NCI-H1436 (cell line): ENCODE measurements around the gene PDZD8.

Source experiments
- DNase-seq: peaks from one replicate; lab custom pipeline; 2025; lab: John Stamatoyannopoulos, UW

The PDZD8 gene

GRCh38 chr10:117375360-117376178 is at the start of gene PDZD8:
Gene PDZD8, minus strand, starts transcription at chr10:117375440. Its CDS starts 213 bp downstream, at chr10:117375227.
- DNase-seq: peak; percentile 93

- no peak for DNase-seq
Measured at GRCh38 chr10:117424171-117424570, 48.9 kb upstream of the PDZD8 start.

GRCh38 chr10:117421985-117422384 is 46.7 kb upstream of the PDZD8 start:
- no peak for DNase-seq

- no peak for DNase-seq
Measured at GRCh38 chr10:117420768-117421167, 45.5 kb upstream of the PDZD8 start.

- no peak for DNase-seq
Measured at GRCh38 chr10:117419921-117420320, 44.7 kb upstream of the PDZD8 start.

GRCh38 chr10:117419159-117419558 is 43.9 kb upstream of the PDZD8 start:
- DNase-seq: no peak

GRCh38 chr10:117418121-117418520 is 42.9 kb upstream of the PDZD8 start:
- no peak for DNase-seq

GRCh38 chr10:117417196-117417595 is 42.0 kb upstream of the PDZD8 start:
- no peak for DNase-seq

- DNase-seq: no peak
Measured at GRCh38 chr10:117413928-117414618, 38.8 kb upstream of the PDZD8 start.

GRCh38 chr10:117412469-117413010 is 37.3 kb upstream of the PDZD8 start:
- peak; percentile 3 for DNase-seq

GRCh38 chr10:117411479-117412399 is 36.5 kb upstream of the PDZD8 start:
- DNase-seq: peak; percentile 3

- no peak for DNase-seq
Measured at GRCh38 chr10:117410557-117410956, 35.3 kb upstream of the PDZD8 start.

- no peak for DNase-seq
Measured at GRCh38 chr10:117409549-117410305, 34.5 kb upstream of the PDZD8 start.

GRCh38 chr10:117408436-117409384 is 33.5 kb upstream of the PDZD8 start:
- no peak for DNase-seq

GRCh38 chr10:117405730-117406129 is 30.5 kb upstream of the PDZD8 start:
- DNase-seq: no peak

- no peak for DNase-seq
Measured at GRCh38 chr10:117400329-117400728, 25.1 kb upstream of the PDZD8 start.

- no peak for DNase-seq
Measured at GRCh38 chr10:117399341-117400196, 24.3 kb upstream of the PDZD8 start.

- no peak for DNase-seq
Measured at GRCh38 chr10:117398029-117398428, 22.8 kb upstream of the PDZD8 start.
